WTC11 (cell line): Measurements from ENCODE around the gene PPP2R3A. TPM values are rescaled to one million over a fixed set of nuclear protein-coding genes. Genes with fewer than 3 reads are reported as not detected.

Experiments used
- ESRRA ChIP-seq: sonication (generic); formaldehyde crosslinking; IDR thresholded peaks from 2 replicates; pipeline ENCODE4 v1.8.1; 2022; ENCODE audit warnings: mild to moderate bottlenecking, missing genetic modification reagents, borderline replicate concordance
- FOXK1 ChIP-seq: sonication (generic); formaldehyde crosslinking; IDR thresholded peaks from 2 replicates; pipeline ENCODE4 v1.8.0; 2022; ENCODE audit warnings: mild to moderate bottlenecking, moderate library complexity, missing genetic modification reagents
- FOXP1 ChIP-seq: sonication (generic); formaldehyde crosslinking; IDR thresholded peaks from 2 replicates; pipeline ENCODE4 v1.8.0; 2022; ENCODE audit warnings: missing genetic modification reagents, mild to moderate bottlenecking, moderate library complexity, borderline replicate concordance
- GABPB1 ChIP-seq: sonication (generic); formaldehyde crosslinking; IDR thresholded peaks from 2 replicates; pipeline ENCODE4 v1.8.1; 2023; ENCODE audit warnings: mild to moderate bottlenecking, missing genetic modification reagents
- HMGA2 ChIP-seq: fragments of 250-450 bp; sonication (Bioruptor Pico); IDR thresholded peaks from 2 replicates; pipeline ENCODE4 v1.4.0; 2021; ENCODE audit warnings: mild to moderate bottlenecking, moderate library complexity
- NR2C2 ChIP-seq: sonication (generic); formaldehyde crosslinking; IDR thresholded peaks from 2 replicates; pipeline ENCODE4 v1.8.0; 2022; ENCODE audit warnings: mild to moderate bottlenecking, missing genetic modification reagents
- OVOL2 ChIP-seq: fragments of 250-450 bp; sonication (Bioruptor Pico); IDR thresholded peaks from 2 replicates; pipeline ENCODE4 v1.9.0; 2021; ENCODE audit warnings: mild to moderate bottlenecking, borderline replicate concordance
- SMAD3 ChIP-seq: sonication (generic); formaldehyde crosslinking; IDR thresholded peaks from 2 replicates; pipeline ENCODE4 v1.8.0; 2022; ENCODE audit warnings: missing genetic modification reagents, mild to moderate bottlenecking, borderline replicate concordance
- SMAD4 ChIP-seq: sonication (generic); formaldehyde crosslinking; IDR thresholded peaks from 2 replicates; pipeline ENCODE4 v1.8.0; 2022; ENCODE audit warnings: mild to moderate bottlenecking, missing genetic modification reagents
- SOX15 ChIP-seq: fragments of 250-450 bp; sonication (Bioruptor Pico); IDR thresholded peaks from 2 replicates; pipeline ENCODE4 v1.9.0; 2021; ENCODE audit warnings: mild to moderate bottlenecking
- TCF7 ChIP-seq: sonication (generic); formaldehyde crosslinking; IDR thresholded peaks from 2 replicates; pipeline ENCODE4 v1.8.0; 2022; ENCODE audit warnings: mild to moderate bottlenecking, low read depth, missing genetic modification reagents, moderate library complexity
- ZNF138 ChIP-seq: sonication (generic); formaldehyde crosslinking; conservative IDR thresholded peaks from 2 replicates; pipeline ENCODE4 v1.8.1; 2022; ENCODE audit warnings: mild to moderate bottlenecking, moderate library complexity, missing genetic modification reagents
- ZNF416 ChIP-seq: fragments of 250-450 bp; sonication (Bioruptor Pico); IDR thresholded peaks from 2 replicates; pipeline ENCODE4 v1.9.0; 2021; ENCODE audit warnings: mild to moderate bottlenecking, inconsistent platforms
- total RNA-seq: library from RNA; stranded (reverse); gene quantifications from 3 replicates; pipeline ENCODE4 v1.2.3, GENCODE V29; 2021
- TF ChIP-seq, protein P1 (sequence below): sonication (generic); formaldehyde crosslinking; IDR thresholded peaks from 2 replicates; pipeline ENCODE4 v1.8.1; 2022; ENCODE audit warnings: mild to moderate bottlenecking, missing genetic modification reagents, moderate library complexity, borderline replicate concordance
- TF ChIP-seq, protein P2 (sequence below): sonication (generic); formaldehyde crosslinking; IDR thresholded peaks from 2 replicates; pipeline ENCODE4 v1.8.0; 2022; ENCODE audit warnings: missing genetic modification reagents
- TF ChIP-seq, protein P3 (sequence below): sonication (generic); formaldehyde crosslinking; IDR thresholded peaks from 2 replicates; pipeline ENCODE4 v1.8.1; 2023; ENCODE audit warnings: mild to moderate bottlenecking, missing genetic modification reagents, moderate library complexity
- TF ChIP-seq, protein P4 (sequence below): sonication (generic); formaldehyde crosslinking; IDR thresholded peaks from 2 replicates; pipeline ENCODE4 v1.8.1; 2023; ENCODE audit warnings: mild to moderate bottlenecking, missing genetic modification reagents, borderline replicate concordance
- TF ChIP-seq, protein P5 (sequence below): sonication (generic); formaldehyde crosslinking; IDR thresholded peaks from 2 replicates; pipeline ENCODE4 v1.8.1; 2023; ENCODE audit warnings: mild to moderate bottlenecking, moderate library complexity, missing genetic modification reagents
- TF ChIP-seq, protein P6 (sequence below): sonication (generic); formaldehyde crosslinking; IDR thresholded peaks from 2 replicates; pipeline ENCODE4 v1.8.0; 2023; ENCODE audit warnings: missing genetic modification reagents, mild to moderate bottlenecking, borderline replicate concordance
- TF ChIP-seq, protein P7 (sequence below): sonication (generic); formaldehyde crosslinking; IDR thresholded peaks from 2 replicates; pipeline ENCODE4 v1.8.0; 2023; ENCODE audit warnings: missing genetic modification reagents
- TF ChIP-seq, protein P8 (sequence below): sonication (generic); formaldehyde crosslinking; IDR thresholded peaks from 2 replicates; pipeline ENCODE4 v1.8.0; 2022; ENCODE audit warnings: mild to moderate bottlenecking, missing genetic modification reagents

Gene PPP2R3A
- total RNA-seq, 1 experiment from 2014 or later, result 13.1 TPM

DNA sequence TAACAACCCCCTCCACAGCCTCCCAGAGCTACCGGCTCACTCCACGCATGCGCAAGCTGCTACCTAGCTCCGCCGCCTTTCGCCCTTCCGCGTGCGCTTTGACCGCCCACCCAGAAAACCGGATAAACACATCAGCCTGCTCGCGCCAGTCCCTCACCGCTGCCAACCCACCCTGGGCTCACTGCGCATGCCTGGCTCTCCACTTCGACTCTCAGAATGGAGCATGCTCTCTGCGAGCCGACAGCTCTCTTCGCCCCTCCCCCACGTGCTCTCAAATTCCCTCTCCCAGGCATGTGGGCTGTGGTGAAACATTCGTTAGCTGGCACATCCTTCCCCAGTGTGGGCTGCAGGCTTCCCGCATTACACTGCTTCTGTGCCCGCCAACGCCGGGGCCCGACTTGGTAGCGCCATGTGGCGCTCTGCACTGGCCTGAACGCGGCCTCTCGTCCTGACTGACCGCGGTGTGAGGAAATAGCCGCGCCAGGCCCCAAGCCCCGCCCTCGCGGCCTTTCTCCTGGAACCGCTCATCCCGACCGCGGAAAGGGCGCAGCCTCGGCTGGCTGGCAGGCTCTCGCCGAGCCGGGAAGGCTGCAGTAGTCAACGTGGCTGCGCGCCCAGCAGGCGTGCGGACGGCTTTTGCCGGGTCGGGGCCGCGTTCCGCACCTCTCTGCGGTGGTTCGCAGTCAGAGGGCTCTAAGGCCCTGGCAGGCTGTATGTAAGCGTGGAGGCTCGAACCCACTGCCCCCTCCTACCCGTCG, 231.1 kb downstream of the PPP2R3A start (continued):
- TF ChIP-seq, protein P1, sequence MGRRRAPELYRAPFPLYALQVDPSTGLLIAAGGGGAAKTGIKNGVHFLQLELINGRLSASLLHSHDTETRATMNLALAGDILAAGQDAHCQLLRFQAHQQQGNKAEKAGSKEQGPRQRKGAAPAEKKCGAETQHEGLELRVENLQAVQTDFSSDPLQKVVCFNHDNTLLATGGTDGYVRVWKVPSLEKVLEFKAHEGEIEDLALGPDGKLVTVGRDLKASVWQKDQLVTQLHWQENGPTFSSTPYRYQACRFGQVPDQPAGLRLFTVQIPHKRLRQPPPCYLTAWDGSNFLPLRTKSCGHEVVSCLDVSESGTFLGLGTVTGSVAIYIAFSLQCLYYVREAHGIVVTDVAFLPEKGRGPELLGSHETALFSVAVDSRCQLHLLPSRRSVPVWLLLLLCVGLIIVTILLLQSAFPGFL (CRISPR knock-in tag), result 0 out of 2 replicates have a peak, but pooled peaks have one; percentile 46
- peak; percentile 8; the same call in 1 of the 2 replicates for TF ChIP-seq HMGA2 (CRISPR knock-in tag)
- TF ChIP-seq NR2C2 (CRISPR knock-in tag), result peak; percentile 69
- TF ChIP-seq OVOL2, result no peak
- TF ChIP-seq FOXK1, result peak; percentile 70
- TF ChIP-seq, protein P2, sequence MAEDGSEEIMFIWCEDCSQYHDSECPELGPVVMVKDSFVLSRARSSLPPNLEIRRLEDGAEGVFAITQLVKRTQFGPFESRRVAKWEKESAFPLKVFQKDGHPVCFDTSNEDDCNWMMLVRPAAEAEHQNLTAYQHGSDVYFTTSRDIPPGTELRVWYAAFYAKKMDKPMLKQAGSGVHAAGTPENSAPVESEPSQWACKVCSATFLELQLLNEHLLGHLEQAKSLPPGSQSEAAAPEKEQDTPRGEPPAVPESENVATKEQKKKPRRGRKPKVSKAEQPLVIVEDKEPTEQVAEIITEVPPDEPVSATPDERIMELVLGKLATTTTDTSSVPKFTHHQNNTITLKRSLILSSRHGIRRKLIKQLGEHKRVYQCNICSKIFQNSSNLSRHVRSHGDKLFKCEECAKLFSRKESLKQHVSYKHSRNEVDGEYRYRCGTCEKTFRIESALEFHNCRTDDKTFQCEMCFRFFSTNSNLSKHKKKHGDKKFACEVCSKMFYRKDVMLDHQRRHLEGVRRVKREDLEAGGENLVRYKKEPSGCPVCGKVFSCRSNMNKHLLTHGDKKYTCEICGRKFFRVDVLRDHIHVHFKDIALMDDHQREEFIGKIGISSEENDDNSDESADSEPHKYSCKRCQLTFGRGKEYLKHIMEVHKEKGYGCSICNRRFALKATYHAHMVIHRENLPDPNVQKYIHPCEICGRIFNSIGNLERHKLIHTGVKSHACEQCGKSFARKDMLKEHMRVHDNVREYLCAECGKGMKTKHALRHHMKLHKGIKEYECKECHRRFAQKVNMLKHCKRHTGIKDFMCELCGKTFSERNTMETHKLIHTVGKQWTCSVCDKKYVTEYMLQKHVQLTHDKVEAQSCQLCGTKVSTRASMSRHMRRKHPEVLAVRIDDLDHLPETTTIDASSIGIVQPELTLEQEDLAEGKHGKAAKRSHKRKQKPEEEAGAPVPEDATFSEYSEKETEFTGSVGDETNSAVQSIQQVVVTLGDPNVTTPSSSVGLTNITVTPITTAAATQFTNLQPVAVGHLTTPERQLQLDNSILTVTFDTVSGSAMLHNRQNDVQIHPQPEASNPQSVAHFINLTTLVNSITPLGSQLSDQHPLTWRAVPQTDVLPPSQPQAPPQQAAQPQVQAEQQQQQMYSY, result no peak
- TF ChIP-seq, protein P3, sequence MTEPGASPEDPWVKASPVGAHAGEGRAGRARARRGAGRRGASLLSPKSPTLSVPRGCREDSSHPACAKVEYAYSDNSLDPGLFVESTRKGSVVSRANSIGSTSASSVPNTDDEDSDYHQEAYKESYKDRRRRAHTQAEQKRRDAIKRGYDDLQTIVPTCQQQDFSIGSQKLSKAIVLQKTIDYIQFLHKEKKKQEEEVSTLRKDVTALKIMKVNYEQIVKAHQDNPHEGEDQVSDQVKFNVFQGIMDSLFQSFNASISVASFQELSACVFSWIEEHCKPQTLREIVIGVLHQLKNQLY (CRISPR knock-in tag), result peak; percentile 96
- TF ChIP-seq, protein P4, sequence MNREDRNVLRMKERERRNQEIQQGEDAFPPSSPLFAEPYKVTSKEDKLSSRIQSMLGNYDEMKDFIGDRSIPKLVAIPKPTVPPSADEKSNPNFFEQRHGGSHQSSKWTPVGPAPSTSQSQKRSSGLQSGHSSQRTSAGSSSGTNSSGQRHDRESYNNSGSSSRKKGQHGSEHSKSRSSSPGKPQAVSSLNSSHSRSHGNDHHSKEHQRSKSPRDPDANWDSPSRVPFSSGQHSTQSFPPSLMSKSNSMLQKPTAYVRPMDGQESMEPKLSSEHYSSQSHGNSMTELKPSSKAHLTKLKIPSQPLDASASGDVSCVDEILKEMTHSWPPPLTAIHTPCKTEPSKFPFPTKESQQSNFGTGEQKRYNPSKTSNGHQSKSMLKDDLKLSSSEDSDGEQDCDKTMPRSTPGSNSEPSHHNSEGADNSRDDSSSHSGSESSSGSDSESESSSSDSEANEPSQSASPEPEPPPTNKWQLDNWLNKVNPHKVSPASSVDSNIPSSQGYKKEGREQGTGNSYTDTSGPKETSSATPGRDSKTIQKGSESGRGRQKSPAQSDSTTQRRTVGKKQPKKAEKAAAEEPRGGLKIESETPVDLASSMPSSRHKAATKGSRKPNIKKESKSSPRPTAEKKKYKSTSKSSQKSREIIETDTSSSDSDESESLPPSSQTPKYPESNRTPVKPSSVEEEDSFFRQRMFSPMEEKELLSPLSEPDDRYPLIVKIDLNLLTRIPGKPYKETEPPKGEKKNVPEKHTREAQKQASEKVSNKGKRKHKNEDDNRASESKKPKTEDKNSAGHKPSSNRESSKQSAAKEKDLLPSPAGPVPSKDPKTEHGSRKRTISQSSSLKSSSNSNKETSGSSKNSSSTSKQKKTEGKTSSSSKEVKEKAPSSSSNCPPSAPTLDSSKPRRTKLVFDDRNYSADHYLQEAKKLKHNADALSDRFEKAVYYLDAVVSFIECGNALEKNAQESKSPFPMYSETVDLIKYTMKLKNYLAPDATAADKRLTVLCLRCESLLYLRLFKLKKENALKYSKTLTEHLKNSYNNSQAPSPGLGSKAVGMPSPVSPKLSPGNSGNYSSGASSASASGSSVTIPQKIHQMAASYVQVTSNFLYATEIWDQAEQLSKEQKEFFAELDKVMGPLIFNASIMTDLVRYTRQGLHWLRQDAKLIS (CRISPR knock-in tag), result peak; percentile 97
- TF ChIP-seq GABPB1 (CRISPR knock-in tag), result peak; percentile 88
- TF ChIP-seq, protein P5, sequence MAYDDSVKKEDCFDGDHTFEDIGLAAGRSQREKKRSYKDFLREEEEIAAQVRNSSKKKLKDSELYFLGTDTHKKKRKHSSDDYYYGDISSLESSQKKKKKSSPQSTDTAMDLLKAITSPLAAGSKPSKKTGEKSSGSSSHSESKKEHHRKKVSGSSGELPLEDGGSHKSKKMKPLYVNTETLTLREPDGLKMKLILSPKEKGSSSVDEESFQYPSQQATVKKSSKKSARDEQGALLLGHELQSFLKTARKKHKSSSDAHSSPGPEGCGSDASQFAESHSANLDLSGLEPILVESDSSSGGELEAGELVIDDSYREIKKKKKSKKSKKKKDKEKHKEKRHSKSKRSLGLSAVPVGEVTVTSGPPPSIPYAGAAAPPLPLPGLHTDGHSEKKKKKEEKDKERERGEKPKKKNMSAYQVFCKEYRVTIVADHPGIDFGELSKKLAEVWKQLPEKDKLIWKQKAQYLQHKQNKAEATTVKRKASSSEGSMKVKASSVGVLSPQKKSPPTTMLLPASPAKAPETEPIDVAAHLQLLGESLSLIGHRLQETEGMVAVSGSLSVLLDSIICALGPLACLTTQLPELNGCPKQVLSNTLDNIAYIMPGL (CRISPR knock-in tag), result peak; percentile 86
- TF ChIP-seq, protein P6, sequence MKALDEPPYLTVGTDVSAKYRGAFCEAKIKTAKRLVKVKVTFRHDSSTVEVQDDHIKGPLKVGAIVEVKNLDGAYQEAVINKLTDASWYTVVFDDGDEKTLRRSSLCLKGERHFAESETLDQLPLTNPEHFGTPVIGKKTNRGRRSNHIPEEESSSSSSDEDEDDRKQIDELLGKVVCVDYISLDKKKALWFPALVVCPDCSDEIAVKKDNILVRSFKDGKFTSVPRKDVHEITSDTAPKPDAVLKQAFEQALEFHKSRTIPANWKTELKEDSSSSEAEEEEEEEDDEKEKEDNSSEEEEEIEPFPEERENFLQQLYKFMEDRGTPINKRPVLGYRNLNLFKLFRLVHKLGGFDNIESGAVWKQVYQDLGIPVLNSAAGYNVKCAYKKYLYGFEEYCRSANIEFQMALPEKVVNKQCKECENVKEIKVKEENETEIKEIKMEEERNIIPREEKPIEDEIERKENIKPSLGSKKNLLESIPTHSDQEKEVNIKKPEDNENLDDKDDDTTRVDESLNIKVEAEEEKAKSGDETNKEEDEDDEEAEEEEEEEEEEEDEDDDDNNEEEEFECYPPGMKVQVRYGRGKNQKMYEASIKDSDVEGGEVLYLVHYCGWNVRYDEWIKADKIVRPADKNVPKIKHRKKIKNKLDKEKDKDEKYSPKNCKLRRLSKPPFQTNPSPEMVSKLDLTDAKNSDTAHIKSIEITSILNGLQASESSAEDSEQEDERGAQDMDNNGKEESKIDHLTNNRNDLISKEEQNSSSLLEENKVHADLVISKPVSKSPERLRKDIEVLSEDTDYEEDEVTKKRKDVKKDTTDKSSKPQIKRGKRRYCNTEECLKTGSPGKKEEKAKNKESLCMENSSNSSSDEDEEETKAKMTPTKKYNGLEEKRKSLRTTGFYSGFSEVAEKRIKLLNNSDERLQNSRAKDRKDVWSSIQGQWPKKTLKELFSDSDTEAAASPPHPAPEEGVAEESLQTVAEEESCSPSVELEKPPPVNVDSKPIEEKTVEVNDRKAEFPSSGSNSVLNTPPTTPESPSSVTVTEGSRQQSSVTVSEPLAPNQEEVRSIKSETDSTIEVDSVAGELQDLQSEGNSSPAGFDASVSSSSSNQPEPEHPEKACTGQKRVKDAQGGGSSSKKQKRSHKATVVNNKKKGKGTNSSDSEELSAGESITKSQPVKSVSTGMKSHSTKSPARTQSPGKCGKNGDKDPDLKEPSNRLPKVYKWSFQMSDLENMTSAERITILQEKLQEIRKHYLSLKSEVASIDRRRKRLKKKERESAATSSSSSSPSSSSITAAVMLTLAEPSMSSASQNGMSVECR (CRISPR knock-in tag), result peak; percentile 87
- TF ChIP-seq, protein P7, sequence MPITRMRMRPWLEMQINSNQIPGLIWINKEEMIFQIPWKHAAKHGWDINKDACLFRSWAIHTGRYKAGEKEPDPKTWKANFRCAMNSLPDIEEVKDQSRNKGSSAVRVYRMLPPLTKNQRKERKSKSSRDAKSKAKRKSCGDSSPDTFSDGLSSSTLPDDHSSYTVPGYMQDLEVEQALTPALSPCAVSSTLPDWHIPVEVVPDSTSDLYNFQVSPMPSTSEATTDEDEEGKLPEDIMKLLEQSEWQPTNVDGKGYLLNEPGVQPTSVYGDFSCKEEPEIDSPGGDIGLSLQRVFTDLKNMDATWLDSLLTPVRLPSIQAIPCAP (CRISPR knock-in tag), result no peak
- peak; percentile 79 for TF ChIP-seq SMAD3 (CRISPR knock-in tag)
- no peak for TF ChIP-seq ZNF416
- TF ChIP-seq ZNF138, result peak; percentile 93
- no peak for TF ChIP-seq SOX15 (CRISPR knock-in tag)
- TF ChIP-seq TCF7 (CRISPR knock-in tag), result peak; percentile 90; the same call in 1 of the 2 replicates
- TF ChIP-seq ESRRA (CRISPR knock-in tag), result peak; percentile 70; the same call in 1 of the 2 replicates
- TF ChIP-seq, protein P8, sequence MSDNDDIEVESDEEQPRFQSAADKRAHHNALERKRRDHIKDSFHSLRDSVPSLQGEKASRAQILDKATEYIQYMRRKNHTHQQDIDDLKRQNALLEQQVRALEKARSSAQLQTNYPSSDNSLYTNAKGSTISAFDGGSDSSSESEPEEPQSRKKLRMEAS (CRISPR knock-in tag), result peak; percentile 100
- TF ChIP-seq SMAD4 (CRISPR knock-in tag), result peak; percentile 87; the same call in 1 of the 2 replicates
- TF ChIP-seq FOXP1 (CRISPR knock-in tag), result peak; percentile 97
